ENCODE measurements around the gene ZNF487. TPM values are rescaled to one million over a fixed set of nuclear protein-coding genes. Genes with fewer than 3 reads are reported as not detected.
"Not testable (repeated sequence)": the region's sequence is repeated elsewhere in the genome, so short reads cannot be mapped to it uniquely, and the experiment has no call there.

Gene ZNF487
- total and polyA plus RNA-seq, 2 of the 13 experiments (the other 11 are each of a cell fraction or from before 2014, with no cell fraction given), result 7.4 to 8.8 TPM

DNA sequence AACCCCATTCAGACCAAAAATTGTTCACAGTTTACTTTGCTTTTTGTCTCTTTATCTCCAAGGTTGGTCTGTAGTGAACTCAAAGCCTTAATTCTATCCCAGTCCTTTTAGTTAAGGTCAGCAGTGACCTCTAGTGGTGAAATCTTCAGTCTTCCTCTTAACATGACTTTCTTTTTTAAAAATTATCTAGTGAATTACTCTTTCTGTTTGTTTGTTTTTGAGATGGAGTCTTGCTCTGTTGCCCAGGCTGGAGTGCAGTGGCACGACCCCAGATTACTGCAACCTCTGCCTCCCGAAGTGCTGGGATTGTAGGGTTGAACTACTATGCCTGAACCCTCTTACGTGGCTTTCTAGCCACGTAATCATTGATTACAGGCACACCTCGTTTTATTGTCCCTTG lies 25.0 kb downstream of the ZNF487 start (continued):
- TF ChIP-seq, protein P1, sequence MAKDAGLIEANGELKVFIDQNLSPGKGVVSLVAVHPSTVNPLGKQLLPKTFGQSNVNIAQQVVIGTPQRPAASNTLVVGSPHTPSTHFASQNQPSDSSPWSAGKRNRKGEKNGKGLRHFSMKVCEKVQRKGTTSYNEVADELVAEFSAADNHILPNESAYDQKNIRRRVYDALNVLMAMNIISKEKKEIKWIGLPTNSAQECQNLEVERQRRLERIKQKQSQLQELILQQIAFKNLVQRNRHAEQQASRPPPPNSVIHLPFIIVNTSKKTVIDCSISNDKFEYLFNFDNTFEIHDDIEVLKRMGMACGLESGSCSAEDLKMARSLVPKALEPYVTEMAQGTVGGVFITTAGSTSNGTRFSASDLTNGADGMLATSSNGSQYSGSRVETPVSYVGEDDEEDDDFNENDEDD (CRISPR knock-in tag; IDR thresholded peaks at IDR 0.05; ENCODE audit: borderline replicate concordance), result no peak

DNA sequence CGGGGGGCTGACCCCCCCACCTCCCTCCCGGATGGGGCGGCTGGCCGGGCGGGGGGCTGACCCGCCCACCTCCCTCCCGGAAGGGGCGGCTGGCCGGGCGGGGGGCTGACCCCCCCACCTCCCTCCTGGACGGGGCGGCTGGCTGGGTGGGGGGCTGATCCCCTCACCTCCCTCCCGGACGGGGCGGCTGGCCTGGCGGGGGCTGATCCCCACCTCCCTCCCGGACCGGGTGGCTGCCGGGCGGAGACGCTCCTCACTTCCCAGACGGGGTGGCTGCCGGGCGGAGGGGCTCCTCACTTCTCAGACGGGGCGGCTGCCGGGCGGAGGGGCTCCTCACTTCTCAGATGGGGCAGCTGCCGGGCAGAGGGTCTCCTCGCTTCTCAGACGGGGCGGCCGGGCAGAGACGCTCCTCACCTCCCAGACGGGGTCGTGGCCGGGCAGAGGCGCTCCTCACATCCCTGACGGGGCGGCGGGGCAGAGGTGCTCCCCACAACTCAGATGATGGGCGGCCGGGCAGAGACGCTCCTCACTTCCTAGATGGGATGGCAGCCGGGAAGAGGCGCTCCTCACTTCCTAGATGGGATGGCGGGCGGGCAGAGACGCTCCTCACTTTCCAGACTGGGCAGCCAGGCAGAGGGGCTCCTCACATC lies 28.3 kb downstream of the ZNF487 start:
- H3K4me3 ChIP-seq (replicated peaks in 1 of 3; ENCODE audit: insufficient read depth in 1 of 3, low read depth in 2 of 3, low read length in 3 of 3); BruUV-seq (replicated peaks); POLR2A ChIA-PET; H3K27me3 ChIP-seq (ENCODE audit: control insufficient read depth in 1 of 2, insufficient read depth in 2 of 2, low read length in 2 of 2); H3K9ac ChIP-seq (ENCODE audit: insufficient read depth, low read depth, low read length); ATAC-seq; CTCF ChIA-PET (ENCODE audit: low intra/inter-chr PET ratio, low total read pairs); H3K36me3 ChIP-seq (replicated peaks in 1 of 2; ENCODE audit: control insufficient read depth in 1 of 2, insufficient read depth in 2 of 2, low read length in 2 of 2); FAIRE-seq; H3K79me2 ChIP-seq (ENCODE audit: insufficient read depth, low read length); H2AFZ ChIP-seq (ENCODE audit: low read length); H4K20me1 ChIP-seq (ENCODE audit: insufficient read depth, low read length); intact Hi-C loops (cut with micrococcal nuclease; ENCODE audit: unreplicated experiment); H3K9me3 ChIP-seq (ENCODE audit: low read length); H3K27ac ChIP-seq (ENCODE audit: extremely low read length, insufficient read depth, low read length); DNase-seq (ENCODE audit: low spot score); H3K4me2 ChIP-seq (ENCODE audit: low read depth, low read length): not testable (repeated sequence)
- H3K4me1 ChIP-seq (ENCODE audit: insufficient read depth, low read length), result peaks cover 10% of the 10 kb centered on the region; the same call in 1 of the 2 replicates
- in situ Hi-C loops (cut with HindIII; ENCODE audit: extremely low pct_ligation_motif_present, low pct_unique_long_range_greater_than_20kb), result loop anchor here (10.0 kb wide), 1 partner anchor 170 kb away; no protein-coding TSS in a partner anchor
- WGBS (ENCODE audit: low lambda C conversion rate), result 96% methylated on average over 9 of the region's 49 CpGs

DNA sequence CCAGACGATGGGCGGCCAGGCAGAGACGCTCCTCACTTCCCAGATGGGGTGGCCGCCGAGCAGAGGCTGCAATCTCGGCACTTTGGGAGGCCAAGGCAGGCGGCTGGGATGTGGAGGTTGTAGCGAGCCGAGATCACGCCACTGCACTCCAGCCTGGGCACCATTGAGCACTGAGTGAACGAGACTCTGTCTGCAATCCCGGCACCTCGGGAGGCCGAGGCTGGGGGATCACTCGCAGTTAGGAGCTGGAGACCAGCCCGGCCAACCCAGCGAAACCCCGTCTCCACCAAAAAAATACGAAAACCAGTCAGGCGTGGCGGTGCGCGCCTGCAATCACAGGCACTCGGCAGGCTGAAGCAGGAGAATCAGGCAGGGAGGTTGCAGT lies 28.8 kb downstream of the ZNF487 start:
- in situ Hi-C loops (cut with HindIII; ENCODE audit: extremely low pct_ligation_motif_present, low pct_unique_long_range_greater_than_20kb), result loop anchor here (10.0 kb wide), 1 partner anchor 171 kb away; no protein-coding TSS in a partner anchor
- not testable (repeated sequence) for H2AFZ ChIP-seq (ENCODE audit: low read length); DNase-seq (ENCODE audit: low spot score)

More for the DNA sequence above, 28.8 kb downstream of the ZNF487 start:
- H3K27me3 ChIP-seq (ENCODE audit: control insufficient read depth in 1 of 2, insufficient read depth in 2 of 2, low read length in 2 of 2); H3K4me3 ChIP-seq (replicated peaks in 1 of 3; ENCODE audit: insufficient read depth in 1 of 3, low read depth in 2 of 3, low read length in 3 of 3); H3K79me2 ChIP-seq (ENCODE audit: insufficient read depth, low read length); BruUV-seq (replicated peaks); H3K9ac ChIP-seq (ENCODE audit: insufficient read depth, low read depth, low read length); H3K9me3 ChIP-seq (ENCODE audit: low read length); intact Hi-C loops (cut with micrococcal nuclease; ENCODE audit: unreplicated experiment); H3K27ac ChIP-seq (ENCODE audit: extremely low read length, insufficient read depth, low read length); FAIRE-seq; CTCF ChIA-PET (ENCODE audit: low intra/inter-chr PET ratio, low total read pairs); H3K4me2 ChIP-seq (ENCODE audit: low read depth, low read length); ATAC-seq; H4K20me1 ChIP-seq (ENCODE audit: insufficient read depth, low read length); H3K36me3 ChIP-seq (replicated peaks in 1 of 2; ENCODE audit: control insufficient read depth in 1 of 2, insufficient read depth in 2 of 2, low read length in 2 of 2); POLR2A ChIA-PET: not testable (repeated sequence)
- 94% methylated on average over 18 of the region's 24 CpGs for WGBS (ENCODE audit: low lambda C conversion rate)
- H3K4me1 ChIP-seq (ENCODE audit: insufficient read depth, low read length), result peaks cover 10% of the 10 kb centered on the region; the same call in 1 of the 2 replicates

Data from HepG2 (cell line).